ENCODE results near the gene KCMF1.

DNA sequence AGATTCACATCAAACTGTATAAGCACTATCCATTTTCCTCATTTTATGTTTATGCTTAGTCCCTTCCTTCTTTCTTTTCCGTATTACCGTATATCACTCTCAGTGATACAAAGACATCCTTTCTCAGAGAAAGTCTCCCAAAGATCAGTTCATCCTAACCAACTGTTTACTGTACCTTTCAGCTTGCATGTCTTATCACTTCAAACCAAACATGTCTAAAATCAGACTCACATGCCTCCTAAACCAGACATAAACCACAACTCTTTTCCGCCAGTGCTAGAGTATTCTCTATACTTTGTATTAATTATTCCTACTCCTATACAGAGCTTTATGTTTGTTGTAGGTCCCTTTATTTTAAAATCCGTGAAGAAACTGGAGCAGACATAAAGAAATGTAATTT lies 41.5 kb downstream of the KCMF1 start:
- no peak for TF ChIP-seq EZH2 (IDR thresholded peaks at IDR 0.05; ENCODE audit: low read depth)
- TF ChIP-seq, protein P1, sequence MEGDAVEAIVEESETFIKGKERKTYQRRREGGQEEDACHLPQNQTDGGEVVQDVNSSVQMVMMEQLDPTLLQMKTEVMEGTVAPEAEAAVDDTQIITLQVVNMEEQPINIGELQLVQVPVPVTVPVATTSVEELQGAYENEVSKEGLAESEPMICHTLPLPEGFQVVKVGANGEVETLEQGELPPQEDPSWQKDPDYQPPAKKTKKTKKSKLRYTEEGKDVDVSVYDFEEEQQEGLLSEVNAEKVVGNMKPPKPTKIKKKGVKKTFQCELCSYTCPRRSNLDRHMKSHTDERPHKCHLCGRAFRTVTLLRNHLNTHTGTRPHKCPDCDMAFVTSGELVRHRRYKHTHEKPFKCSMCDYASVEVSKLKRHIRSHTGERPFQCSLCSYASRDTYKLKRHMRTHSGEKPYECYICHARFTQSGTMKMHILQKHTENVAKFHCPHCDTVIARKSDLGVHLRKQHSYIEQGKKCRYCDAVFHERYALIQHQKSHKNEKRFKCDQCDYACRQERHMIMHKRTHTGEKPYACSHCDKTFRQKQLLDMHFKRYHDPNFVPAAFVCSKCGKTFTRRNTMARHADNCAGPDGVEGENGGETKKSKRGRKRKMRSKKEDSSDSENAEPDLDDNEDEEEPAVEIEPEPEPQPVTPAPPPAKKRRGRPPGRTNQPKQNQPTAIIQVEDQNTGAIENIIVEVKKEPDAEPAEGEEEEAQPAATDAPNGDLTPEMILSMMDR (conservative IDR thresholded peaks at IDR 0.05) = no peak
